A549 treated with AZD2906 at 1 μM for 4 hours (cell line): Measurements from ENCODE around the gene SHD. TPM values are rescaled to one million over a fixed set of nuclear protein-coding genes. Genes with fewer than 3 reads are reported as not detected.

Experiments used
- total RNA-seq: library from RNA; stranded (reverse); fragments of 200-300 nt; extraction: Qiagen RNA extraction; gene quantifications from 5 replicates; pipeline ENCODE4 v1.2.3, GENCODE V29; 2022

SHD gene, protein sequence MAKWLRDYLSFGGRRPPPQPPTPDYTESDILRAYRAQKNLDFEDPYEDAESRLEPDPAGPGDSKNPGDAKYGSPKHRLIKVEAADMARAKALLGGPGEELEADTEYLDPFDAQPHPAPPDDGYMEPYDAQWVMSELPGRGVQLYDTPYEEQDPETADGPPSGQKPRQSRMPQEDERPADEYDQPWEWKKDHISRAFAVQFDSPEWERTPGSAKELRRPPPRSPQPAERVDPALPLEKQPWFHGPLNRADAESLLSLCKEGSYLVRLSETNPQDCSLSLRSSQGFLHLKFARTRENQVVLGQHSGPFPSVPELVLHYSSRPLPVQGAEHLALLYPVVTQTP
- total RNA-seq, result 0.12 to 0.17 TPM (median 0.15 TPM) in 3 of 5 replicates, not detected in the others

DNA sequence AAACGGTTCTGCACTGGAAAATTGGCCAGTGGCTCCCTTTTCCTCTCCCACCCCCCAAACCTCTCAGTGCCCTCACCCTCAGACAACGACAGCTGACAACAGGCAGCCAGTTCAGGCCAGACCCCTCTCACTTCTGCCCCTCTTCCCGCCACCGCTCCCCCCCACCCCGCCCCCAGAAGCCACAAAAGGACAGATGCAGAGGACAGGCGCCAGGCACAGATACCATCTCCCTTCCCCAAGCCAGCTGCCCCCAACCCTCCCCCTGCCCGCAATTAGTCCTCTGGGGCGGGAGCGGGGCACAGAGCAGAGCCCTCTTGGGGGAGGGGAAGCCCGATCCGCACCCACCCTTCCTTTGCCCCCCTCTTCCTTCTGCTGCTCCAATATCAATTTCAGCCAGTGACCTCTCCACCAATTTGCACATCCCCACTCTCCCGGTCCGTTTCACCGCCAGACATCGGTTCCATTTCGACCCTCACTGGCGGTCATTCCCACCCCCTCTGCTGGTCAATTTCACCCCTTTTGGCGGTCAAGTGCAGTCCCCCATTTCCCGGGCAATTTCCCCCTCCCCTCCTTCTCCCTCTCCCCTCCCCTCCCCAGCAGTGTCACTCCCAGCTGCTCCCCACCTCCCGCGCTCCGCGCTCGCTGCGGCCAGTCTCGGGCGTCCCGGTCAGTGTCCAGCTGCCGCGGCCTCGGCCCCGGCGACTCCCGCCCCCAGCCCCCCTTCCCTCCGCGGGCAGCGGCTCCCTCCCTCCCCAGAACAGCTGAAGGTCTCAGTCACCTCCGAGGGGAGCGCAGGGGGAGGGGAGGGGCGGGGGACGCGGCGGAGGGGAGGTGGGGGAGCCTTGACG is at the start of gene SHD:
SHD (plus strand) TSS at position 848 of the 848 bp plus-strand sequence. CDS start 798 bp downstream, outside the sequence.

GRCh38 chr19:4246767-4247593 is 32.1 kb upstream of the SHD start, which contains the start of gene YJU2:
YJU2 (plus strand) TSS chr19:4247080; CDS start chr19:4247147, 67 bp downstream.

GRCh38 chr19:4302243-4302640 is 23.2 kb downstream of the SHD start, which contains the start of gene TMIGD2:
TMIGD2 (minus strand) TSS chr19:4302389; CDS start chr19:4302385, 4 bp downstream.

DNA sequence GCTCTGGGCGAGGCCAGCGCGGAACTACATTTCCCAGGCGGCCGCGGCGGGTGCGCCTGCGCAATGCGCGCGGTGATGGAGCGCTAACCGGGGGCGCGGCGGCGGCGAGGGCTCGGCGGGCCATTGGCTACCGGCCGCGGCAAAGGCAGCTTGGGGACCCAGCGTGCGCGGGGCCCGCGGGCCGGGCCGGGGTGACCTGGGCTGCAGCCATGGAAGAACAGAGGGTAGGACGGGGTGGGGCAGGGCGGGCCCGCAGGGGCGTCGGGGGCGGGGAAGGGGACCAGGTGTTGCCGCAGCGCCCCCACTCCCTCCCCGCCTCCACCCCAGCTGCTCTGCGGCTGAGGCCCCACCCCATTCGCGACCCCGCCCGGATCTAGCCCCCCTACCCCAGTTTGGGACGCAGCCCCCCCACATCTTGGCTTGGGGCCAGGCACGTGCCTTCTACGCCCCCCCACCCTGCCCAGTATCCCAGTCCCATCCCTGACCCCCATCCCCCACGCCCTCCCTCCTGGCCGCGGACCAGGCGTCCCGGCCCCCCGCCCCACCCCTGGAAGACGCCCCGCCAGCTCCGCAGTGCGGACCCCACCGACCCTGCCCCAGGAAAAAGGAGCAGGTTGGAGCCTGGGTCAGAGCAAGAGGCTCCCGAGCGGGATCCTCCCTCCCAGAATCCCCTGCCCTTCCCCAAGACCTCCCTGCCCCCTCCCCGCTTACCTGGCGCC is 25.6 kb downstream of the SHD start, which contains the start of gene FSD1:
FSD1 (plus strand) TSS at position 61 of the 719 bp plus-strand sequence; CDS start at position 210, 149 bp downstream.

GRCh38 chr19:4338441-4339355 is 59.6 kb downstream of the SHD start, which contains the start of gene STAP2:
STAP2 (minus strand) TSS chr19:4338827; CDS start chr19:4338753, 74 bp downstream.

Other genes with a start within 250 kb of the SHD start
- gene ZBTB7A, start 212.4 kb upstream of the SHD start, total RNA-seq, result 16.8 to 24.8 TPM (median 23.4 TPM) in 5 replicates
- 120 to 196 TPM (median 177 TPM) in 5 replicates for gene MAP2K2, start 155.1 kb upstream of the SHD start, total RNA-seq
- gene CREB3L3, start 125.6 kb upstream of the SHD start, total RNA-seq, result 0.08 to 0.15 TPM (median 0.11 TPM) in 5 replicates
- 26.8 to 40.9 TPM (median 35.5 TPM) in 5 replicates for gene SIRT6, start 96.7 kb upstream of the SHD start, total RNA-seq
- gene ANKRD24, start 96.6 kb upstream of the SHD start, total RNA-seq, result 0.17 to 0.29 TPM (median 0.24 TPM) in 5 replicates
- 2.5 to 4.9 TPM (median 3.1 TPM) in 5 replicates for gene EBI3, start 49.7 kb upstream of the SHD start, total RNA-seq
- gene YJU2, start 32.2 kb upstream of the SHD start, total RNA-seq, result 18.3 to 21.8 TPM (median 20.1 TPM) in 5 replicates
- gene TMIGD2, start 23.1 kb downstream of the SHD start, total RNA-seq, result not detected in 5 replicates
- gene FSD1, start 25.3 kb downstream of the SHD start, total RNA-seq, result 8.0 to 9.1 TPM (median 8.3 TPM) in 5 replicates
- gene STAP2, start 59.6 kb downstream of the SHD start, total RNA-seq, result 0.09 to 0.24 TPM in 2 of 5 replicates, not detected in the others
- gene MPND, start 64.3 kb downstream of the SHD start, total RNA-seq, result 5.0 to 12.2 TPM (median 10.5 TPM) in 5 replicates
- gene SH3GL1, start 121.3 kb downstream of the SHD start, total RNA-seq, result 45.8 to 61.4 TPM (median 59.4 TPM) in 5 replicates
- gene CHAF1A, start 123.4 kb downstream of the SHD start, total RNA-seq, result 20.4 to 22.3 TPM (median 21.2 TPM) in 5 replicates
- 39.6 to 66.9 TPM (median 60.1 TPM) in 5 replicates for gene UBXN6, start 178.5 kb downstream of the SHD start, total RNA-seq
- gene HDGFL2, start 193.0 kb downstream of the SHD start, total RNA-seq, result 25.2 to 29.7 TPM (median 26.5 TPM) in 5 replicates
- 0.09 to 0.15 TPM (median 0.12 TPM) in 5 replicates for gene PLIN4, start 239.2 kb downstream of the SHD start, total RNA-seq